ENCODE measurements around the gene C7.

Gene C7

GRCh38 chr5:40984884-40985283 is 75.6 kb downstream of the C7 start:
- H3K27ac ChIP-seq: no peak overlapping the region
- TF ChIP-seq, protein P1, sequence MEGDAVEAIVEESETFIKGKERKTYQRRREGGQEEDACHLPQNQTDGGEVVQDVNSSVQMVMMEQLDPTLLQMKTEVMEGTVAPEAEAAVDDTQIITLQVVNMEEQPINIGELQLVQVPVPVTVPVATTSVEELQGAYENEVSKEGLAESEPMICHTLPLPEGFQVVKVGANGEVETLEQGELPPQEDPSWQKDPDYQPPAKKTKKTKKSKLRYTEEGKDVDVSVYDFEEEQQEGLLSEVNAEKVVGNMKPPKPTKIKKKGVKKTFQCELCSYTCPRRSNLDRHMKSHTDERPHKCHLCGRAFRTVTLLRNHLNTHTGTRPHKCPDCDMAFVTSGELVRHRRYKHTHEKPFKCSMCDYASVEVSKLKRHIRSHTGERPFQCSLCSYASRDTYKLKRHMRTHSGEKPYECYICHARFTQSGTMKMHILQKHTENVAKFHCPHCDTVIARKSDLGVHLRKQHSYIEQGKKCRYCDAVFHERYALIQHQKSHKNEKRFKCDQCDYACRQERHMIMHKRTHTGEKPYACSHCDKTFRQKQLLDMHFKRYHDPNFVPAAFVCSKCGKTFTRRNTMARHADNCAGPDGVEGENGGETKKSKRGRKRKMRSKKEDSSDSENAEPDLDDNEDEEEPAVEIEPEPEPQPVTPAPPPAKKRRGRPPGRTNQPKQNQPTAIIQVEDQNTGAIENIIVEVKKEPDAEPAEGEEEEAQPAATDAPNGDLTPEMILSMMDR (conservative IDR thresholded peaks at IDR 0.05): no peak

DNA sequence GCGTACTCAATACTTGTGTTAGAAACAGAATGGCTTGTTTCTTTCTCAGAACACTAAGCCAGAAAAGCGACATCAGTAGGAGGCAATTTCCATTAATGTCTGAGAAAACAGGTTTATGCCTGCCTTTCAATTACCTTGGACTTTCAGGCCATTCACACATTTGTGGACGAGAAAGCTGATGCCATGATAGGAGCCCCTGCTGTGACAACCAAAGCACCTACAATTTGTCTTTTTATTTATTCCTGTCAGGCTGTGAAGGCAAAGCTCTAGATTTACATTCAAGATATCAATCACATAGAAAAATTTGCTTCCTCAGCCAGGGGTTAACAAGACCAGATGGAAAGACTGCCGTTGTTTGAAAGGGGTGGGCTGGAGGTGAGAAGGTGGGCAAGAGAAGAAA is 76.2 kb downstream of the C7 start:
- TF ChIP-seq, protein P1 (conservative IDR thresholded peaks at IDR 0.05): no peak
- H3K27ac ChIP-seq: no peak overlapping the region

DNA sequence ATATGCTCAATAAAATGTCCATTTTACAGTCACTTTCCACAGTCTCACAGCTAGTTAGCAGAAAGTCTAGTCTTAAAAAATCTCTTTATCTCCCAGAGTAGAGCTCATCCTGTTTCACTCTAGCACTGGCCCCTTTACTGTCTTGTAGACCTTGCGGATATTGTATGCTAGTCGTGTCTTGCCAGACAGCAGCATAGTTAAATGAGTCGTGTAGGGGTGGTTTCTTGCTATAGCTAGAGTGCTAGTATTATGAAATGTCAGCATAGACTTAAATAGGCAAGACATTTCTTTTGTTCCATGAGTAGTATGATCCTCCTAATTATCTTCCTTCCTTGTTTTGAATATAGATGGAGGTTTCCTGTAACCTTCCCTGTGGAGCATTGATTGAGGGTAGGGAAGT is 77.4 kb downstream of the C7 start:
- no peak overlapping the region for H3K27ac ChIP-seq
- TF ChIP-seq, protein P1 (conservative IDR thresholded peaks at IDR 0.05): no peak

DNA sequence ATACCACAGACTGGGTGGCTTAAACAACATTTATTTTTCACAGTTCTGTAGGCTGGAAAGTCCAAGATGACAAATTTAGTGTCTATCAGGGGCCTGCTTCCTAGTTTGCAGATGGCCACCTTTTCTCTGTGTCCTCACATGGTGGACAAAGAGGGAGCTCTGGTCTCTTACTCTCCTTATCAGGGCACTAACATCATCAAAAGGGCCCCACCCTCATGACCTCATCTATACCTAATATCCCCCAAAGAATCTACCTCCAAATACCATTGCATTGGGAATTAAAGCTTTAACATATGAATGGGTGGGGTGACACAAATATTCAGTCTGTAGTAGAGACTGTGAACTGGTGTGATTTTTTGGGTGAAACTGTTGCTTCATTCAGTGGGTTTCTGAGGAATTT is 78.1 kb downstream of the C7 start:
- TF ChIP-seq, protein P1 (conservative IDR thresholded peaks at IDR 0.05): no peak
- H3K27ac ChIP-seq: no peak overlapping the region

DNA sequence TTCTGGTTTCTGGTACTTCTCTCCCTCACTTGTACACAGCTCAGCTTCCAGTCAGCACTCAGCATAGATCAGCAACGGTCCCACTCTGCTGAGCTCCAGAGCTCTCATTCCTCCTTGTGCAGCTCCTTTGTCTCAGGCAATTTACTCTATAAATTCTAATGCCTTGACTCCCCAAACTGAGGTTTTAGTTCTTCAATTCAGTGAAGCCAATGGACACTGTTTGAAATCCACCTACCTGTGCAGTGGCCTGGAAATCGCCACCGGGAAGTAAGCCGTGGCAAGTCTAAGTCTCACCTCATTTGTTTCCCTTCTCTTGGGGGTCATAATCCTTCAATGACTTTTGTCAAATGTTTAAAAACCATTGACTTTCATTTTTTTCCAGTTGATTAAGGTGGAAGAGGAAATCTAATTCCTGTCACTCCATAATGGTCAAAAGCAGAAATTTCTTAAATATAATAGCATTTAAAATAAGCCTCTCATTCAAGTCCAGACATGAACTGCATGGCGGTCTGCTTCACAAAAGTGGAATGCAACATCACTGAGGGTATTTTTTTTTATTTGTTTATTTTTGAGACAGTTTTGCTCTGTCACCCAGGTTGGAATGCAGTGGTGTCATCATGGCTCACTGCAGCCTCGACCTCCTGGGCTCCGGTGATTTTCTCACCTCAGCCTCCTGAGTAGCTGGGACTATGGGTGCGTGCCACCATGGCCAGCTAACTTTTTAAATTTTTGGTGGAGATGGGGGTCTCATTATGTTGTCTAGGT is 79.6 kb downstream of the C7 start:
- no peak overlapping the region for H3K27ac ChIP-seq
- TF ChIP-seq, protein P1 (conservative IDR thresholded peaks at IDR 0.05): no peak

- TF ChIP-seq, protein P1 (conservative IDR thresholded peaks at IDR 0.05): no peak
- no peak overlapping the region for H3K27ac ChIP-seq
Measured at GRCh38 chr5:40991168-40991980, 82.1 kb downstream of the C7 start.

GRCh38 chr5:40991981-40992559 is 82.8 kb downstream of the C7 start:
- H3K27ac ChIP-seq: no peak overlapping the region
- TF ChIP-seq, protein P1 (conservative IDR thresholded peaks at IDR 0.05): no peak
